Measurements from ENCODE around the gene PCYOX1L.

PCYOX1L gene

DNA sequence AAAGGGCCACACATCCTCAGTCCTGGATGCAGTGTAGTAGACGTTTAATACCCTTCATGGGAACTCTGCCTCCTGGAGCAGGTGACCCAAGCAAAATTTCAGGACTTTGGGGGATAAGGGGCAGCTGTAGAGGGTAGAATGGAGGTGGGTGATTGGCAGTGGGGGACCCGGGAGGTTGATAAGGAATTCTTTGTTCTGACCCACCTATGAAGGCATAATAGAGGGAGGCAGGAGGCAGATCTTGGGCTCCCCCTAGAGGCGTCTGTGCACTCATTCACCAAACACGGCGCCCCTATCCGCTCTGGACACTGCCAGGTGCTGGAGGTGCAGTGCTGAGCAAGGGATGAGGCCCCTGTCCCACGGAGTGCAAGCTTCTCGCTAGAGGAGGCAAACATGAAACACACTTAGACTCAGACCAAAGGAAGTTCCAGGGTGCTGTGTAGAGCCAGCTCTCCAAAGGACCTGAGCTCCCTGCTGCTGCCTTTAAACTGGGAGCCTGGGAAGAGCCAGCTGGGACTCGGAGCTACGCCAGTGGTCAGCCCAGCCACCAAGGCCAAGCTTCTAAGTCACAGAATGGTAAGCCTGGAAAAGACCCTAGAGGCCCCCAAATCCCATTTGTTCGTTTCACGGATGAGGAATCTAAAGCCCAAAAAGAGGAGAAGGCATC, 13.6 kb downstream of the PCYOX1L start (continued):
- TF ChIP-seq, protein P1, sequence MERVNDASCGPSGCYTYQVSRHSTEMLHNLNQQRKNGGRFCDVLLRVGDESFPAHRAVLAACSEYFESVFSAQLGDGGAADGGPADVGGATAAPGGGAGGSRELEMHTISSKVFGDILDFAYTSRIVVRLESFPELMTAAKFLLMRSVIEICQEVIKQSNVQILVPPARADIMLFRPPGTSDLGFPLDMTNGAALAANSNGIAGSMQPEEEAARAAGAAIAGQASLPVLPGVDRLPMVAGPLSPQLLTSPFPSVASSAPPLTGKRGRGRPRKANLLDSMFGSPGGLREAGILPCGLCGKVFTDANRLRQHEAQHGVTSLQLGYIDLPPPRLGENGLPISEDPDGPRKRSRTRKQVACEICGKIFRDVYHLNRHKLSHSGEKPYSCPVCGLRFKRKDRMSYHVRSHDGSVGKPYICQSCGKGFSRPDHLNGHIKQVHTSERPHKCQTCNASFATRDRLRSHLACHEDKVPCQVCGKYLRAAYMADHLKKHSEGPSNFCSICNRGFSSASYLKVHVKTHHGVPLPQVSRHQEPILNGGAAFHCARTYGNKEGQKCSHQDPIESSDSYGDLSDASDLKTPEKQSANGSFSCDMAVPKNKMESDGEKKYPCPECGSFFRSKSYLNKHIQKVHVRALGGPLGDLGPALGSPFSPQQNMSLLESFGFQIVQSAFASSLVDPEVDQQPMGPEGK (CRISPR knock-in tag; IDR thresholded peaks at IDR 0.05; ENCODE audit: borderline replicate concordance) = no peak
- TF ChIP-seq ZC3H10 (CRISPR knock-in tag; IDR thresholded peaks at IDR 0.05) = no peak
- TF ChIP-seq BACH2 (CRISPR knock-in tag; IDR thresholded peaks at IDR 0.05; ENCODE audit: borderline replicate concordance) = no peak

GRCh38 chr5:149372076-149372795, 14.4 kb downstream of the PCYOX1L start:
- ATAC-seq = no peak
- TF ChIP-seq TOX (CRISPR knock-in tag; IDR thresholded peaks at IDR 0.05; ENCODE audit: borderline replicate concordance) (no peak), ZNF565 (CRISPR knock-in tag; conservative IDR thresholded peaks at IDR 0.05; ENCODE audit: low read depth) (no peak), ZC3H10 (CRISPR knock-in tag; IDR thresholded peaks at IDR 0.05) (no peak), CSRNP3 (CRISPR knock-in tag; IDR thresholded peaks at IDR 0.05) (no peak), GLIS3 (CRISPR knock-in tag; IDR thresholded peaks at IDR 0.05) (no peak), ARNTL (CRISPR knock-in tag; IDR thresholded peaks at IDR 0.05; ENCODE audit: borderline replicate concordance, low read depth) (no peak), ISL1 (CRISPR knock-in tag; IDR thresholded peaks at IDR 0.05) (no peak), SNAI2 (CRISPR knock-in tag; IDR thresholded peaks at IDR 0.05) (no peak), BACH2 (CRISPR knock-in tag; IDR thresholded peaks at IDR 0.05; ENCODE audit: borderline replicate concordance) (no peak), OSR1 (CRISPR knock-in tag; IDR thresholded peaks at IDR 0.05) (no peak), ZFP3 (CRISPR knock-in tag; IDR thresholded peaks at IDR 0.05) (no peak), PPARA (CRISPR knock-in tag; IDR thresholded peaks at IDR 0.05; ENCODE audit: borderline replicate concordance) (no peak), RARB (CRISPR knock-in tag; IDR thresholded peaks at IDR 0.05) (no peak), ZNF8 (CRISPR knock-in tag; IDR thresholded peaks at IDR 0.05) (no peak)
- TF ChIP-seq, protein P2, sequence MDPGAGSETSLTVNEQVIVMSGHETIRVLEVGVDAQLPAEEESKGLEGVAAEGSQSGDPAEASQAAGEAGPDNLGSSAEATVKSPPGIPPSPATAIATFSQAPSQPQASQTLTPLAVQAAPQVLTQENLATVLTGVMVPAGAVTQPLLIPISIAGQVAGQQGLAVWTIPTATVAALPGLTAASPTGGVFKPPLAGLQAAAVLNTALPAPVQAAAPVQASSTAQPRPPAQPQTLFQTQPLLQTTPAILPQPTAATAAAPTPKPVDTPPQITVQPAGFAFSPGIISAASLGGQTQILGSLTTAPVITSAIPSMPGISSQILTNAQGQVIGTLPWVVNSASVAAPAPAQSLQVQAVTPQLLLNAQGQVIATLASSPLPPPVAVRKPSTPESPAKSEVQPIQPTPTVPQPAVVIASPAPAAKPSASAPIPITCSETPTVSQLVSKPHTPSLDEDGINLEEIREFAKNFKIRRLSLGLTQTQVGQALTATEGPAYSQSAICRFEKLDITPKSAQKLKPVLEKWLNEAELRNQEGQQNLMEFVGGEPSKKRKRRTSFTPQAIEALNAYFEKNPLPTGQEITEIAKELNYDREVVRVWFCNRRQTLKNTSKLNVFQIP (CRISPR knock-in tag; IDR thresholded peaks at IDR 0.05; ENCODE audit: borderline replicate concordance, low read depth) = no peak
- TF ChIP-seq, protein P1 (CRISPR knock-in tag; IDR thresholded peaks at IDR 0.05; ENCODE audit: borderline replicate concordance) = no peak
- TF ChIP-seq, protein P3, sequence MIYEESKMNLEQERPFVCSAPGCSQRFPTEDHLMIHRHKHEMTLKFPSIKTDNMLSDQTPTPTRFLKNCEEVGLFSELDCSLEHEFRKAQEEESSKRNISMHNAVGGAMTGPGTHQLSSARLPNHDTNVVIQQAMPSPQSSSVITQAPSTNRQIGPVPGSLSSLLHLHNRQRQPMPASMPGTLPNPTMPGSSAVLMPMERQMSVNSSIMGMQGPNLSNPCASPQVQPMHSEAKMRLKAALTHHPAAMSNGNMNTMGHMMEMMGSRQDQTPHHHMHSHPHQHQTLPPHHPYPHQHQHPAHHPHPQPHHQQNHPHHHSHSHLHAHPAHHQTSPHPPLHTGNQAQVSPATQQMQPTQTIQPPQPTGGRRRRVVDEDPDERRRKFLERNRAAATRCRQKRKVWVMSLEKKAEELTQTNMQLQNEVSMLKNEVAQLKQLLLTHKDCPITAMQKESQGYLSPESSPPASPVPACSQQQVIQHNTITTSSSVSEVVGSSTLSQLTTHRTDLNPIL (CRISPR knock-in tag; IDR thresholded peaks at IDR 0.05; ENCODE audit: low read depth) = no peak
- TF ChIP-seq, protein P4, sequence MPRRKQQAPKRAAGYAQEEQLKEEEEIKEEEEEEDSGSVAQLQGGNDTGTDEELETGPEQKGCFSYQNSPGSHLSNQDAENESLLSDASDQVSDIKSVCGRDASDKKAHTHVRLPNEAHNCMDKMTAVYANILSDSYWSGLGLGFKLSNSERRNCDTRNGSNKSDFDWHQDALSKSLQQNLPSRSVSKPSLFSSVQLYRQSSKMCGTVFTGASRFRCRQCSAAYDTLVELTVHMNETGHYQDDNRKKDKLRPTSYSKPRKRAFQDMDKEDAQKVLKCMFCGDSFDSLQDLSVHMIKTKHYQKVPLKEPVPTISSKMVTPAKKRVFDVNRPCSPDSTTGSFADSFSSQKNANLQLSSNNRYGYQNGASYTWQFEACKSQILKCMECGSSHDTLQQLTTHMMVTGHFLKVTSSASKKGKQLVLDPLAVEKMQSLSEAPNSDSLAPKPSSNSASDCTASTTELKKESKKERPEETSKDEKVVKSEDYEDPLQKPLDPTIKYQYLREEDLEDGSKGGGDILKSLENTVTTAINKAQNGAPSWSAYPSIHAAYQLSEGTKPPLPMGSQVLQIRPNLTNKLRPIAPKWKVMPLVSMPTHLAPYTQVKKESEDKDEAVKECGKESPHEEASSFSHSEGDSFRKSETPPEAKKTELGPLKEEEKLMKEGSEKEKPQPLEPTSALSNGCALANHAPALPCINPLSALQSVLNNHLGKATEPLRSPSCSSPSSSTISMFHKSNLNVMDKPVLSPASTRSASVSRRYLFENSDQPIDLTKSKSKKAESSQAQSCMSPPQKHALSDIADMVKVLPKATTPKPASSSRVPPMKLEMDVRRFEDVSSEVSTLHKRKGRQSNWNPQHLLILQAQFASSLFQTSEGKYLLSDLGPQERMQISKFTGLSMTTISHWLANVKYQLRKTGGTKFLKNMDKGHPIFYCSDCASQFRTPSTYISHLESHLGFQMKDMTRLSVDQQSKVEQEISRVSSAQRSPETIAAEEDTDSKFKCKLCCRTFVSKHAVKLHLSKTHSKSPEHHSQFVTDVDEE (CRISPR knock-in tag; IDR thresholded peaks at IDR 0.05) = no peak

All from SK-N-SH treated with all-trans-retinoic acid at 6 μM for 48 hours (cell line).